ENCODE measurements around the gene ITGB6. TPM values are rescaled to one million over a fixed set of nuclear protein-coding genes. Genes with fewer than 3 reads are reported as not detected.

ITGB6 gene
- total RNA-seq, 1 donor from 2014 or later: not detected

DNA sequence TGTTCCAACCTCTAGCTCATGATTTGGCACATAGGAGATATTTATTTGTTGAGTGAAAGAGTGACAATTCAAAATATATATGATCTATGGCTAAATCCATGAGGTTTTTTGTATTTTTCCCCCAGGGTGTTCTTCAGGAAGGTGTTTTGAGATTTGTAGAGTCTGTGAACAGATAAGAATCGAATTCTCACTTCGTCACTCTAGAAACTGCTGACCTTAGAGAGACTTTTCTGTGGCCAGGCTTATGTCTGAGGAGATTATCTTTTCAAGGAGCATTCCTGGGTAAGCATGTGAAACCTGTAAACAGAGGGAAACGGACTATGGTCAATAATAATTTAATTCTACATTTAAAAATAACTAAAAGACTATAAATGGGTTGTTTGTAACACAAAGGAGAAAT is 849 bp upstream of the ITGB6 start:
- no peak for TF ChIP-seq CTCF (IDR thresholded peaks at IDR 0.05)
- no peak for TF ChIP-seq EZH2phosphoT487 (IDR thresholded peaks at IDR 0.05)
- no peak for TF ChIP-seq EZH2 (IDR thresholded peaks at IDR 0.05)
- Histone ChIP-seq H3K4me1 (no peaks in the 10 kb centered on the region), H3K9me3 (ENCODE audit: low read depth) (no peaks in the 10 kb centered on the region), H3K79me2 (ENCODE audit: low read depth) (no peaks in the 10 kb centered on the region), H2AFZ (replicated peaks) (no peak overlapping the region), H3K27ac (no peak overlapping the region), H3K4me2 (no peak overlapping the region), H3F3A (ENCODE audit: low read depth) (no peaks in the 10 kb centered on the region), H3K27me3 (no peaks in the 10 kb centered on the region), H3K9ac (no peak overlapping the region), H3K4me3 (no peak overlapping the region), H3K36me3 (no peaks in the 10 kb centered on the region), H4K20me1 (ENCODE audit: low read depth) (no peaks in the 10 kb centered on the region)
- no peaks in the 10 kb centered on the region for H3K9me3 Mint-ChIP-seq
- no peak overlapping the region for H3K27ac Mint-ChIP-seq
- no peaks in the 10 kb centered on the region for H3K4me1 Mint-ChIP-seq
- H3K4me3 Mint-ChIP-seq: no peak overlapping the region
- no peak for DNase-seq (ENCODE audit: low spot score)
- no peaks in the 10 kb centered on the region for H3K36me3 Mint-ChIP-seq
- H3K27me3 Mint-ChIP-seq (ENCODE audit: insufficient read depth, low read depth): no peaks in the 10 kb centered on the region

DNA sequence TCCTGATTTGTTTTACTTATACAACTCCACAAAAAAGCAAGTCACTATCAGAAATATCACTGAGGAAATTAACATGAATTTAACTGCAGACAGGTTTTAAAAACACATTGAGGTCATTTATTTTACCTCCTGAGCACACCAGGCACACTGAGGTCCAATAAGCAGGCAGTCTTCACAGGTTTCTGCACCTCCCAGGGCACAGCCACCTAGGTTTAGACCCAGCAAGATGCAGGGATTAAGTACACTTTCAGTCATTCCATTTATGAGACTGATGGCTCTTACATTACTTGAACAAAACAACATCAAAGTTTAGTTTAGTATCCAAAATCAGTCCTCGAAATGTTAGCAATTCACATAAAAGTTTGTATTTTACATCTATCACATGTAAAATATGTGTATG is 1.0 kb downstream of the ITGB6 start:
- Histone ChIP-seq H3K27ac (no peak overlapping the region), H3K4me3 (no peak overlapping the region), H3F3A (ENCODE audit: low read depth) (no peaks in the 10 kb centered on the region), H2AFZ (replicated peaks) (no peak overlapping the region), H3K27me3 (no peaks in the 10 kb centered on the region), H3K4me1 (no peaks in the 10 kb centered on the region), H4K20me1 (ENCODE audit: low read depth) (no peaks in the 10 kb centered on the region), H3K36me3 (no peaks in the 10 kb centered on the region), H3K4me2 (no peak overlapping the region), H3K9ac (no peak overlapping the region), H3K79me2 (ENCODE audit: low read depth) (no peaks in the 10 kb centered on the region), H3K9me3 (ENCODE audit: low read depth) (no peaks in the 10 kb centered on the region)
- H3K36me3 Mint-ChIP-seq: no peaks in the 10 kb centered on the region
- DNase-seq (ENCODE audit: low spot score): no peak
- H3K27ac Mint-ChIP-seq: no peak overlapping the region
- H3K4me1 Mint-ChIP-seq: no peaks in the 10 kb centered on the region
- TF ChIP-seq EZH2 (IDR thresholded peaks at IDR 0.05): no peak
- no peak for TF ChIP-seq CTCF (IDR thresholded peaks at IDR 0.05)
- no peak for TF ChIP-seq EZH2phosphoT487 (IDR thresholded peaks at IDR 0.05)
- no peaks in the 10 kb centered on the region for H3K9me3 Mint-ChIP-seq
- H3K27me3 Mint-ChIP-seq (ENCODE audit: insufficient read depth, low read depth): no peaks in the 10 kb centered on the region
- no peak overlapping the region for H3K4me3 Mint-ChIP-seq

- H3K36me3 Mint-ChIP-seq: no peaks in the 10 kb centered on the region
- H2AFZ ChIP-seq (replicated peaks): no peak overlapping the region
Measured at GRCh38 chr2:160197587-160197986, 2.5 kb downstream of the ITGB6 start.

More at GRCh38 chr2:160197587-160197986, 2.5 kb downstream of the ITGB6 start:
- H3K4me3 Mint-ChIP-seq: no peak overlapping the region
- H3K27ac ChIP-seq: no peak overlapping the region
- H3K27ac Mint-ChIP-seq: no peak overlapping the region
- no peak overlapping the region for H3K9ac ChIP-seq
- H3K9me3 Mint-ChIP-seq: no peaks in the 10 kb centered on the region
- H3K79me2 ChIP-seq (ENCODE audit: low read depth): no peaks in the 10 kb centered on the region
- H3K4me3 ChIP-seq: no peak overlapping the region
- TF ChIP-seq CTCF (IDR thresholded peaks at IDR 0.05) (no peak), EZH2 (IDR thresholded peaks at IDR 0.05) (no peak)
- H3K36me3 ChIP-seq: no peaks in the 10 kb centered on the region
- H3K4me2 ChIP-seq: no peak overlapping the region
- H3K27me3 Mint-ChIP-seq (ENCODE audit: insufficient read depth, low read depth): no peaks in the 10 kb centered on the region
- H4K20me1 ChIP-seq (ENCODE audit: low read depth): no peaks in the 10 kb centered on the region
- DNase-seq (ENCODE audit: low spot score): no peak
- no peaks in the 10 kb centered on the region for H3K27me3 ChIP-seq
- H3K9me3 ChIP-seq (ENCODE audit: low read depth): no peaks in the 10 kb centered on the region
- H3K4me1 ChIP-seq: no peaks in the 10 kb centered on the region
- H3F3A ChIP-seq (ENCODE audit: low read depth): no peaks in the 10 kb centered on the region
- H3K4me1 Mint-ChIP-seq: no peaks in the 10 kb centered on the region

All from neural progenitor cell (in vitro differentiated cells).